NCI-H526 (cell line): ENCODE data around the gene MSL1.

Experiments
- DNase-seq, 2 experiments: peaks; one replicate each; lab custom pipeline; 2025; lab: John Stamatoyannopoulos, UW

MSL1 gene

GRCh38 chr17:40174514-40174913, 52.7 kb downstream of the MSL1 start:
- DNase-seq: no peak

GRCh38 chr17:40175928-40176753, 54.4 kb downstream of the MSL1 start:
- DNase-seq: peak in 1 of 2 experiments; percentile 38

- DNase-seq: peak in 1 of 2 experiments; percentile 30
Observed at GRCh38 chr17:40176754-40177110, 55.0 kb downstream of the MSL1 start.

GRCh38 chr17:40177275-40177874, 55.6 kb downstream of the MSL1 start, which contains the start of gene RAPGEFL1:
Gene RAPGEFL1, plus strand, starts transcription at chr17:40177470. Its CDS starts 392 bp downstream, at chr17:40177862.
- DNase-seq: peak; percentile 27 to 92

GRCh38 chr17:40178021-40178601, 56.3 kb downstream of the MSL1 start:
- peak in 1 of 2 experiments; percentile 21 for DNase-seq

GRCh38 chr17:40178660-40179059, 56.9 kb downstream of the MSL1 start:
- no peak for DNase-seq

- no peak for DNase-seq
Observed at GRCh38 chr17:40179923-40180659, 58.3 kb downstream of the MSL1 start.

- DNase-seq: no peak
Observed at GRCh38 chr17:40180694-40181093, 58.9 kb downstream of the MSL1 start.

- DNase-seq: no peak
Observed at GRCh38 chr17:40181205-40181604, 59.4 kb downstream of the MSL1 start.

- DNase-seq: no peak
Observed at GRCh38 chr17:40182606-40183005, 60.8 kb downstream of the MSL1 start.
